Stomach (tissue), 9 donors: Measurements from ENCODE around the gene CTF1. TPM values are rescaled to one million over a fixed set of nuclear protein-coding genes. Genes with fewer than 3 reads are reported as not detected.

ENCODE experiments used
- DNase-seq, 2 donors: peaks; one replicate each; pipeline versions ENCODE4 v3.0.0 to v3.0.0-alpha.2; 2013 to 2019
- H3K27ac ChIP-seq, 5 donors: fragments of 200-600 bp in 4 of 5; sonication (generic) in 4 of 5; one replicate each; pipeline ENCODE4 v1.5.1; 2013 to 2019; ENCODE audit warnings: mild to moderate bottlenecking in 1 of 5, moderate library complexity in 1 of 5
- H3K27me3 ChIP-seq, 3 donors: fragments of 200-600 bp; sonication (generic); one replicate each; pipeline ENCODE4 v1.5.1; 2017 to 2019; ENCODE audit warnings: mixed run types in 1 of 3
- H3K36me3 ChIP-seq, 4 donors: fragments of 200-600 bp; sonication (generic); 1 replicate in 3 of 4; 2 replicates in 1 of 4; pipeline ENCODE4 v1.5.1; 2016 to 2019
- H3K4me1 ChIP-seq, 4 donors: fragments of 200-600 bp; sonication (generic); one replicate each; pipeline ENCODE4 v1.5.1; 2016 to 2019
- H3K4me3 ChIP-seq, 4 donors: fragments of 200-600 bp; sonication (generic) in 3 of 4; one replicate each; pipeline ENCODE4 v1.5.1; 2016 to 2019; ENCODE audit warnings: mild to moderate bottlenecking in 1 of 4
- H3K9me3 ChIP-seq, 4 donors: fragments of 200-600 bp; sonication (generic); one replicate each; pipeline ENCODE4 v1.5.1; 2016 to 2019
- EP300 ChIP-seq: sonication (generic); formaldehyde crosslinking; IDR thresholded peaks from one replicate; pipeline ENCODE4 v1.6.1; 2017; ENCODE audit warnings: antibody characterized with exemption
- POLR2A ChIP-seq, 4 donors: fragments of 450-650 bp; IDR thresholded peaks; one replicate each; pipeline ENCODE4 v1.6.1; 2016; ENCODE audit warnings: antibody characterized with exemption in 4 of 4, control low read depth in 2 of 4, mild to moderate bottlenecking in 1 of 4, moderate library complexity in 1 of 4
- POLR2AphosphoS5 ChIP-seq, 3 donors: sonication (generic); formaldehyde crosslinking; IDR thresholded peaks; one replicate each; pipeline ENCODE4 v1.6.1; 2016; ENCODE audit warnings: antibody characterized with exemption in 3 of 3
- WGBS, 5 donors: extraction: QIAGEN DNeasy Blood & Tissue Kit in 3 of 5; methylation state at CpG; one replicate each; pipeline versions ENCODE4 v1.1.5 to v1.1.7; 2013 to 2018; 5-methylcytosine and 5-hydroxymethylcytosine counted together
- intact Hi-C: fragments of 100-400 bp; cut with DNase I; formaldehyde crosslinking; loops from one replicate; pipeline ENCODE4 v1.15.1; 2023; ENCODE audit warnings: low total_unique reads
- polyA plus RNA-seq, 3 donors: library from polyadenylated mRNA; stranded (reverse); fragments of 200-250 nt; gene quantifications; one replicate each; pipeline ENCODE4 v1.2.3, GENCODE V29; 2013
- total RNA-seq, 5 donors: library from RNA; depleted of rRNA; stranded (reverse); fragments of >200 nt; gene quantifications; one replicate each; pipeline versions ENCODE4 v1.1.0 to v1.2.3, GENCODE V29; 2014 to 2016
- TF ChIP-seq, protein P1 (sequence below), 7 experiments: fragments of 450-650 bp in 4 of 7; fragments of 200-600 bp in 3 of 7; sonication (generic) in 3 of 7; IDR thresholded peaks; one replicate each; pipeline ENCODE4 v1.5.1; 2016 to 2019; ENCODE audit warnings: antibody characterized with exemption in 7 of 7, control low read depth in 2 of 7, mild to moderate bottlenecking in 1 of 7
- donor health status: healthy with polysubstance abuse.
- donor health status: Bipolar disorder and iron deficiency.
- donor health status: healthy.

The CTF1 gene
- total and polyA plus RNA-seq, 8 donors: 0.29 to 4.5 (median 2.2) TPM; not detected in 2

- Histone ChIP-seq H3K4me1 (peaks cover 44 to 57% (median 53%) of the 10 kb centered on the region in 4 donors), H3K27me3 (no peaks in the 10 kb centered on the region), H3K4me3 (peak overlapping the region; percentile 61 to 80 (median 74)), H3K36me3 (peaks cover 16 to 42% (median 41%) of the 10 kb centered on the region in 4 donors), H3K9me3 (no peaks in the 10 kb centered on the region), H3K27ac (peak overlapping the region; percentile 85 to 99 (median 96))
- no peak for DNase-seq
- intact Hi-C loops: loop anchor here (10.0 kb wide), 1 partner anchor 48 kb away; no protein-coding TSS in a partner anchor
- WGBS, 5 donors: 60 to 66% (median 63%) methylated on average over 16 to 20 of the region's 20 CpGs
- TF ChIP-seq EP300: no peak
- no peak for TF ChIP-seq POLR2AphosphoS5 (IDR thresholded peaks at IDR 0.05)
- TF ChIP-seq POLR2A (IDR thresholded peaks at IDR 0.05): no peak
- TF ChIP-seq, protein P1, sequence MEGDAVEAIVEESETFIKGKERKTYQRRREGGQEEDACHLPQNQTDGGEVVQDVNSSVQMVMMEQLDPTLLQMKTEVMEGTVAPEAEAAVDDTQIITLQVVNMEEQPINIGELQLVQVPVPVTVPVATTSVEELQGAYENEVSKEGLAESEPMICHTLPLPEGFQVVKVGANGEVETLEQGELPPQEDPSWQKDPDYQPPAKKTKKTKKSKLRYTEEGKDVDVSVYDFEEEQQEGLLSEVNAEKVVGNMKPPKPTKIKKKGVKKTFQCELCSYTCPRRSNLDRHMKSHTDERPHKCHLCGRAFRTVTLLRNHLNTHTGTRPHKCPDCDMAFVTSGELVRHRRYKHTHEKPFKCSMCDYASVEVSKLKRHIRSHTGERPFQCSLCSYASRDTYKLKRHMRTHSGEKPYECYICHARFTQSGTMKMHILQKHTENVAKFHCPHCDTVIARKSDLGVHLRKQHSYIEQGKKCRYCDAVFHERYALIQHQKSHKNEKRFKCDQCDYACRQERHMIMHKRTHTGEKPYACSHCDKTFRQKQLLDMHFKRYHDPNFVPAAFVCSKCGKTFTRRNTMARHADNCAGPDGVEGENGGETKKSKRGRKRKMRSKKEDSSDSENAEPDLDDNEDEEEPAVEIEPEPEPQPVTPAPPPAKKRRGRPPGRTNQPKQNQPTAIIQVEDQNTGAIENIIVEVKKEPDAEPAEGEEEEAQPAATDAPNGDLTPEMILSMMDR (IDR thresholded peaks at IDR 0.05): no peak
Measured at GRCh38 chr16:30892670-30893416, 3.6 kb upstream of the CTF1 start.

GRCh38 chr16:30893417-30893743 is 3.0 kb upstream of the CTF1 start:
- 0 to 1% (median 1%) methylated on average over 9 to 11 of the region's 11 CpGs for WGBS, 5 donors
- intact Hi-C loops: loop anchor here (10.0 kb wide), 1 partner anchor 49 kb away; no protein-coding TSS in a partner anchor
- Histone ChIP-seq H3K4me1 (peaks cover 44 to 61% (median 56%) of the 10 kb centered on the region in 4 donors), H3K36me3 (peaks cover 16 to 36% (median 35%) of the 10 kb centered on the region in 4 donors), H3K27ac (peak overlapping the region; percentile 85 to 99 (median 96)), H3K4me3 (peak overlapping the region; percentile 61 to 80 (median 74)), H3K27me3 (no peaks in the 10 kb centered on the region), H3K9me3 (no peaks in the 10 kb centered on the region)
- TF ChIP-seq POLR2AphosphoS5 (IDR thresholded peaks at IDR 0.05): no peak
- TF ChIP-seq, protein P1 (IDR thresholded peaks at IDR 0.05): no peak
- TF ChIP-seq EP300: no peak
- no peak for TF ChIP-seq POLR2A (IDR thresholded peaks at IDR 0.05)
- no peak for DNase-seq

- TF ChIP-seq, protein P1 (IDR thresholded peaks at IDR 0.05): peak in 4 of 7 experiments; percentile 19 to 63 (median 32)
- no peak for TF ChIP-seq EP300
- peak in 2 of 3 donors; percentile 22 to 62 for TF ChIP-seq POLR2AphosphoS5 (IDR thresholded peaks at IDR 0.05)
- TF ChIP-seq POLR2A (IDR thresholded peaks at IDR 0.05): no peak
- intact Hi-C loops: loop anchor here (10.0 kb wide), 1 partner anchor 49 kb away; no protein-coding TSS in a partner anchor
- 0 to 1% (median 1%) methylated on average over 36 to 97 of the region's 97 CpGs for WGBS, 5 donors
- no peaks in the 10 kb centered on the region for H3K27me3 ChIP-seq
- peak within 1 kb of the TSS; percentile 85 to 99 (median 97) for H3K27ac ChIP-seq
- peak within 1 kb of the TSS; percentile 61 to 80 (median 74) for H3K4me3 ChIP-seq
- peaks cover 44 to 67% (median 60%) of the 10 kb centered on the region in 4 donors for H3K4me1 ChIP-seq
- peak; percentile 94 to 98 for DNase-seq
- no peaks in the 10 kb centered on the region for H3K9me3 ChIP-seq
- H3K36me3 ChIP-seq: peaks cover 11 to 31% (median 30%) of the 10 kb centered on the region in 4 donors
Measured at GRCh38 chr16:30893744-30894539, 2.5 kb upstream of the CTF1 start, which contains the start of gene BCL7C. Gene BCL7C, minus strand, starts transcription at chr16:30894077. Its CDS starts 133 bp downstream, at chr16:30893944.
